Gastrocnemius medialis (tissue), 4 donors: ENCODE results near the gene CARD8.
"Not testable (repeated sequence)": the region's sequence is repeated elsewhere in the genome, so short reads cannot be mapped to it uniquely, and the experiment has no call there.

Experiments used
- CTCF ChIP-seq, 5 experiments: fragments of 450-650 bp in 3 of 5; fragments of 200-600 bp in 2 of 5; sonication (generic) in 2 of 5; IDR thresholded peaks in 4 of 5; conservative IDR thresholded peaks in 1 of 5; 1 replicate in 4 of 5; 2 replicates in 1 of 5; pipeline ENCODE4 v1.5.1; 2016 to 2019; ENCODE audit warnings: antibody characterized with exemption in 5 of 5, mild to moderate bottlenecking in 3 of 5, moderate library complexity in 3 of 5
- POLR2A ChIP-seq, 2 donors: fragments of 450-650 bp; IDR thresholded peaks; one replicate each; pipeline ENCODE4 v1.6.1; 2017; ENCODE audit warnings: antibody characterized with exemption in 2 of 2, mild to moderate bottlenecking in 2 of 2, moderate library complexity in 2 of 2

- TF ChIP-seq CTCF (IDR thresholded peaks at IDR 0.05 in 4 of 5, conservative IDR thresholded peaks at IDR 0.05 in 1 of 5); POLR2A (IDR thresholded peaks at IDR 0.05): not testable (repeated sequence)
These were observed 35.7 kb upstream of the CARD8 start for GRCh38 chr19:48291489-48291815.
